Fibroblast of lung (primary cell): Measurements from ENCODE around the gene MRPL37. TPM values are rescaled to one million over a fixed set of nuclear protein-coding genes. Genes with fewer than 3 reads are reported as not detected.

ENCODE experiments used
- DNase-seq, 2 donors: peaks; one replicate each; pipeline versions ENCODE4 v3.0.0 to v3.0.0-alpha.2; 2010; ENCODE audit warnings: low read depth in 2 of 2
- H2AFZ ChIP-seq: 2 replicates; pipeline ENCODE4 v1.5.1; 2012; ENCODE audit warnings: low read length, control low read depth, inconsistent platforms
- H3K27ac ChIP-seq: 2 replicates; pipeline ENCODE4 v1.5.1; 2011; ENCODE audit warnings: low read length, control low read depth; ENCODE audit not compliant: insufficient read depth
- H3K27me3 ChIP-seq: 2 replicates; pipeline ENCODE4 v1.5.1; 2011; ENCODE audit warnings: mild to moderate bottlenecking, low read length; ENCODE audit not compliant: control insufficient read depth, insufficient read depth
- H3K36me3 ChIP-seq: 2 replicates; pipeline ENCODE4 v1.5.1; 2011; ENCODE audit warnings: low read length; ENCODE audit not compliant: control insufficient read depth, insufficient read depth
- H3K4me1 ChIP-seq: 2 replicates; pipeline ENCODE4 v1.5.1; 2011; ENCODE audit warnings: low read length; ENCODE audit not compliant: control insufficient read depth, insufficient read depth; ENCODE audit errors: extremely low read depth
- H3K4me2 ChIP-seq: 2 replicates; pipeline ENCODE4 v1.5.1; 2011; ENCODE audit warnings: low read length, control low read depth; ENCODE audit not compliant: insufficient read depth; ENCODE audit errors: extremely low read depth
- H3K4me3 ChIP-seq, 4 experiments: fragments of 200-600 bp in 1 of 4; sonication (generic) in 1 of 4; replicated peaks in 1 of 4; 2 replicates each; pipeline ENCODE4 v1.5.1; 2011 to 2016; ENCODE audit warnings: low read length in 4 of 4, low read depth in 3 of 4, mild to moderate bottlenecking in 3 of 4, control low read depth in 2 of 4, inconsistent platforms in 1 of 4, mixed read lengths in 1 of 4; ENCODE audit not compliant: insufficient read depth in 1 of 4; ENCODE audit errors: control extremely low read depth in 1 of 4
- H3K79me2 ChIP-seq: 2 replicates; pipeline ENCODE4 v1.5.1; 2012; ENCODE audit warnings: mild to moderate bottlenecking, low read length, inconsistent platforms; ENCODE audit not compliant: control insufficient read depth, insufficient read depth
- H3K9ac ChIP-seq: 2 replicates; pipeline ENCODE4 v1.5.1; 2011; ENCODE audit warnings: mild to moderate bottlenecking, low read length, control low read depth; ENCODE audit not compliant: insufficient read depth
- H3K9me3 ChIP-seq: 2 replicates; pipeline ENCODE4 v1.5.1; 2012; ENCODE audit warnings: low read depth, low read length; ENCODE audit not compliant: control insufficient read depth, insufficient read depth
- H4K20me1 ChIP-seq: 2 replicates; pipeline ENCODE4 v1.5.1; 2011; ENCODE audit warnings: low read length; ENCODE audit not compliant: control insufficient read depth, insufficient read depth; ENCODE audit errors: extremely low read depth
- CTCF ChIP-seq, 2 donors: IDR thresholded peaks in 1 of 2; conservative IDR thresholded peaks in 1 of 2; 1 replicate in 1 of 2; 2 replicates in 1 of 2; pipeline ENCODE4 v1.5.1; 2011 to 2012; ENCODE audit warnings: low read length in 2 of 2, control low read depth in 1 of 2, inconsistent platforms in 1 of 2, low read depth in 1 of 2, mild to moderate bottlenecking in 1 of 2
- EZH2 ChIP-seq: IDR thresholded peaks from 2 replicates; pipeline ENCODE4 v1.5.1; 2012; ENCODE audit warnings: low read length, control low read depth, mild to moderate bottlenecking; ENCODE audit errors: missing control alignments
- polyA plus RNA-seq, 2 donors: library from polyadenylated mRNA; depleted of rRNA in 1 of 2; stranded (reverse) in 1 of 2; unstranded in 1 of 2; fragments of >200 nt; gene quantifications; 2 replicates each; pipeline ENCODE4 v1.2.1, GENCODE V29; 2011 to 2012; ENCODE audit warnings: missing spikeins in 1 of 2
- total RNA-seq: library from RNA; depleted of rRNA; stranded (reverse); fragments of >200 nt; gene quantifications from 2 replicates; pipeline ENCODE4 v1.2.1, GENCODE V29; 2014

Gene MRPL37
- total and polyA plus RNA-seq, 2 donors (not counting 1 experiment from before 2014, with no cell fraction given) = 21.7 to 43.6 TPM

GRCh38 chr1:54234284-54234683 lies 34.3 kb downstream of the MRPL37 start:
- Histone ChIP-seq H3K27me3 (no peaks in the 10 kb centered on the region), H3K79me2 (no peaks in the 10 kb centered on the region), H3K4me1 (peaks cover 3% of the 10 kb centered on the region), H3K4me3 (no peak overlapping the region), H3K4me2 (no peak overlapping the region), H3K9ac (no peak overlapping the region), H3K36me3 (no peaks in the 10 kb centered on the region), H3K27ac (no peak overlapping the region), H3K9me3 (no peaks in the 10 kb centered on the region), H2AFZ (no peak overlapping the region), H4K20me1 (no peaks in the 10 kb centered on the region)
- no peak for TF ChIP-seq EZH2
- TF ChIP-seq CTCF (conservative IDR thresholded peaks at IDR 0.05 in 1 of 2, IDR thresholded peaks at IDR 0.05 in 1 of 2; ENCODE audit: low read depth in 1 of 2, low read length in 2 of 2) = no peak
- no peak for DNase-seq

GRCh38 chr1:54237586-54237985 lies 37.6 kb downstream of the MRPL37 start:
- no peaks in the 10 kb centered on the region for H3K4me1 ChIP-seq
- no peak overlapping the region for H3K4me2 ChIP-seq
- no peak overlapping the region for H2AFZ ChIP-seq
- no peak overlapping the region for H3K9ac ChIP-seq
- H3K4me3 ChIP-seq = no peak overlapping the region
- no peak overlapping the region for H3K27ac ChIP-seq
- H3K27me3 ChIP-seq = no peaks in the 10 kb centered on the region
- peak in 1 of 2 donors; percentile 44 for DNase-seq
- H3K79me2 ChIP-seq = no peaks in the 10 kb centered on the region
- no peaks in the 10 kb centered on the region for H3K9me3 ChIP-seq
- no peaks in the 10 kb centered on the region for H4K20me1 ChIP-seq
- TF ChIP-seq EZH2 (no peak), CTCF (conservative IDR thresholded peaks at IDR 0.05 in 1 of 2, IDR thresholded peaks at IDR 0.05 in 1 of 2; ENCODE audit: low read depth in 1 of 2, low read length in 2 of 2) (no peak)
- H3K36me3 ChIP-seq = peaks cover 2% of the 10 kb centered on the region

- no peak overlapping the region for H3K9ac ChIP-seq
- H4K20me1 ChIP-seq = no peaks in the 10 kb centered on the region
- no peaks in the 10 kb centered on the region for H3K9me3 ChIP-seq
- TF ChIP-seq EZH2 (no peak), CTCF (conservative IDR thresholded peaks at IDR 0.05 in 1 of 2, IDR thresholded peaks at IDR 0.05 in 1 of 2; ENCODE audit: low read depth in 1 of 2, low read length in 2 of 2) (no peak)
- H3K4me1 ChIP-seq = no peaks in the 10 kb centered on the region
- no peak for DNase-seq
- no peak overlapping the region for H3K4me3 ChIP-seq
- peaks cover 4% of the 10 kb centered on the region for H3K36me3 ChIP-seq
- H2AFZ ChIP-seq = no peak overlapping the region
- H3K4me2 ChIP-seq = no peak overlapping the region
- H3K27ac ChIP-seq = no peak overlapping the region
- H3K27me3 ChIP-seq = no peaks in the 10 kb centered on the region
- H3K79me2 ChIP-seq = no peaks in the 10 kb centered on the region
Measured at GRCh38 chr1:54238353-54239034, 38.5 kb downstream of the MRPL37 start.
